HG03175 (cell line): ENCODE data around the gene SYNJ2.
A peak's percentile ranks its signal among the peaks of the same experiment; 100 is the strongest.

Experiments used
- ATAC-seq: cut with Tn5 transposase; IDR thresholded peaks from one replicate; pipeline ENCODE4 v1.9.1; 2021; ENCODE audit warnings: mild to moderate bottlenecking, moderate library complexity; ENCODE audit not compliant: unreplicated experiment

SYNJ2 gene

DNA sequence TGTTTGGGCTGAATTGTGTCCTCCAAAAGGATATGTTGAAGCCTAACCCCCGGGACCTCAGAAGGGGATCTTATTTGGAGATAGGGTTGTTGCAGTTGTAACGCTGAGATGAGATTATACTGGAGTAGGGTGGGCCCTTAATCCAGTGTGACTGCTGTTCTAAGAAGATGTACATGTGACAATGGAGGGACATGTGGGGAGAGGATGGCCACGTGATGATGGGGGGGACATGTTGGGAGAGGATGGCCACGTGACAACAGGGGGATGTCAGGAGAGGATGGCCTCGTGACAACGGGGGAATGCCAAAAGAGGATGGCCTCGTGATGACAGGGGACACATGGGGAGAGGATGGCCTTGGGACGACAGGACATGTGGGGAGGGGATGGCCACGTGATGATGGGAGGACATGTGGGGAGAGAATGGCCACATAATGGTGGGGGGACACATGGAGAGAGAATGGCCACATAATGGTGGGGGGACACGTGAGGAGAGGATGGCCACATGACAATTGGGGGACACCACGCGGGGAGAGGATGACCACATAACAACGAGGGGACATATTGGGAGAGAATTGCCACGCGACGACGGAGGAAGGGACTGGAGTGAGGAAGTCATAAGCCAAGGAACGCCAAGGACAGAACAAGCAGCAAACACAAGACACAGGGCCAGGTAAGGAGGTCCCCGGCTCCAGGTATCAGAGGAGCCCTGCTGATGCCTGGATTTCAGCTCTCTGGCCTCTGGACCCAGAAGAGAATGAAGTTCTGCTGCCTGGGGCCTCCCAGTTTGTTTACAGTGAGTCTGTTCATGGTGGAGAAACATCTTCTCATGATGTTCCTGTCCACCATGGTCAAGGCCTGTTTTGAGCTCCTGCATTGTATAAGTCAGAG is 29.2 kb downstream of the SYNJ2 start:
- no peak for ATAC-seq

DNA sequence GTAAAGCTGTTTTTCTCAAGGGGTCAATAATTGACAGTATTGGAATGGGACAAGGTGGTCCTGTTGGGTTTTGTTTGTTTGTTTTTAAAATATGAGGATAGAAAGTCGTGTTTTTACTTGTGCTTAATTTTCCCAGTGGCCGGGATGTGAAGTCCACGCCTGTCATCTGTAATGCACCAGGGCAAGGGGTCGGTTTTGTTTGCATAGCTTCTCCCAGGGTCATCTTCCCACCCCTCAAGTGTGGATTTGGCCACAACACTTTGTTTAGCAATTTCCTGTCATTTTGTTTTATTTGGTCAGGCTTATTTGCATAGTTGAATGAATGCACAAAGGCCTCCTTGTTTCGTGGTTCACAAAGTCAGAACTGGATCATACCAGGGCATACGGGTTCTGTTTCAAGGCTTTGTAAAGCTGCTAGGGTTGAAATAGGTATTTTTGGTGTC is 29.8 kb downstream of the SYNJ2 start:
- no peak for ATAC-seq

DNA sequence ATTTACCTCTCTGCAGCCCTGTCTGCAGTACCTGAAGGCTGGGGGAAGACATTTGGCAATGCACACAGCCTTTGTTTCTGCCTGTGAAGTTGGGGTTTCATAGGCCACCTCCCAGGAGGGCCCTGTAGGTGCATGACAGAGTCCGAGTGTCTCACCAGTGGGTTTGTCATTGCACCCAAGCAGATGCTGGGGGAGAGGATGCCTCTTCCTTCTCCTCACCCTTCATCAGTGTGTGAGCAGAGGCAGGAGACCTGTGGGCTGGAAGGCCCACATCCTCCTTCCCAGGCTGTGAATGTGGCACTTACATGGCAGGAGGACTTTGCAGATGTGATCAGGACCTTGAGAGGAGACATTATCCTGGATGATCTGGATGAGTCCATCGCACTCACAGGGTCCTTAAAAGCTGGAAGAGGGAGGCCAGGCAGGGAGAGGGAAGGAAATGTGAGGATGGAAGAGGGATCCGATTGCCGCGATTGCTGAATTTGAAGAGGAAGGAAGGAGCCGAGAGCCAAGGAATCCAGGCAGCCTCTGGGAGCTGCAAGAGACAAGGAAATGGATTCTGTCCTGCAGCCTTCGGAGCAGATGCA is 30.4 kb downstream of the SYNJ2 start:
- no peak for ATAC-seq

DNA sequence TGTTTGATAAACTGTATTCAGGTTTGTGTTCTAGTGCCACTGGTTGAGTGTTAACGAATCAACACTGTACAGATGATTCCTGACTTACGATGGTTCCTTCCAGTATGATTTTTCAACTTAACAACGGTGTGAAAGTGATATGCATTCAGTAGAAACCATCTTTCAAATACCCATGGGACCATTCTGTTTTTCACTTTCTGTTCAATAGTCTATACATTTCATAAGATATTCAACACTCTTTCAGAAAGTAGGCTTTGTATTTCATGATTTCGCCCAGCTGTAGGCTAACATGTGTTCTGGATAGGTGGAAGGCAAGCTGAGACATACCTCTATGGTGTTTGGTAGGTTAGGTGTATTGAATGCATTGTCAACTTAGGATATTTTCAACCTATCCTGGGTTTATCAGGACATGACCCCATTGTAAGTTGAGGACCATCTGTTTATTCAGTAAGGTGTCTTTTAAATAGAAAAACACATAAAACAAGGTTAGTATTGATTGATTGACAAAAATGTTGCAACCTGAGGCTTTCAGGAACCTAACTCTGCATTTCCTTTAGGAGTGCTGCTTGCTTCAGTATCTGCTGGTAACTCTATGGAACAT is 32.3 kb downstream of the SYNJ2 start:
- peak; percentile 55 for ATAC-seq

DNA sequence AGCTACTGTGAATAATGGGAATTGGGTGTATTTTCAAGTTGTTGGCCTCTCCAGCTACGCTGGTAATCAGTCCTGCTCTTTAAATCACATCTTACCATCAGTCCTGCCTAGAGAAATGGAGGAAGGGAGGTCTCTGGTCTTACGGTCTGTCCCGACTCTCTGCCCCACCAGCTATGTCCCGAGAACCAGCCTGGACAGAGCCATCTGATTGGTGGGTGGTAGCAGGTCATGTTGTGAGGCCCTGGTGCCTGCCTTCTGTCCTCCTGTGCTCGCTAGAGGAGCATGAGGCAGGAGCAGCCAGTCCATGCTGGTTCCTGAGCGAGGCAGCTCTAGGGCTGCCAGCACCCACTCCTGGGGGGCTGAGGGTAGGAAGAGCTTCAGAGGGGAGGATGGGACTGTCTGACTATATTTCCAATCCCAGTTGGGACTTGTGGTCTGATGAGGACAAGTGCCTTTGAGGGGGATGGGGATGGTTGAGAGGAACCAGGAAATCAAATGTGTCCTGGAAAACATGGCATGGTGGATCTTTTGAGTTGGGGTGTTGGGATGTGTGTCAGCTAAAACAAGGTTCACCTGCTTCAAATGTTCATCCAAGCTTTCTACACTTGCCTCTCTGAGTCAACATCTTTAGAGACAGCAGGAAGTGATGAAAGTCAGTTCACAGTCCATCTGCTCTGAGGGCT is 33.0 kb downstream of the SYNJ2 start:
- ATAC-seq, result no peak

DNA sequence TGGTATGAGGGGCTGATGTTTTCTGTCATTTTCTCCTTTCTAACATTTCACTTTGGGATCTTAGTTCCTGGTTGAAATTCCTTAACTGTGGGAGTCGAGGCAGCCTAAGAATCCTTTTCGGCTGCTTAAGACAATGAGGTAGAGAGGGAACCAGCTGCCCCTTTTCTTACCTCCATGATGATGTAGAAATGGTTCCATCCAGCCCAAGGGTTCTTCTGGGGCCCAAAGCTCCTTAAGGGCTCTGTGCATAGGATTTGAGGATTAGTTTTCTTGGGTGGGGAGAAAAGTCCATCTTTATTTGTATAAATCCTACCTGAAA is 33.5 kb downstream of the SYNJ2 start:
- no peak for ATAC-seq

DNA sequence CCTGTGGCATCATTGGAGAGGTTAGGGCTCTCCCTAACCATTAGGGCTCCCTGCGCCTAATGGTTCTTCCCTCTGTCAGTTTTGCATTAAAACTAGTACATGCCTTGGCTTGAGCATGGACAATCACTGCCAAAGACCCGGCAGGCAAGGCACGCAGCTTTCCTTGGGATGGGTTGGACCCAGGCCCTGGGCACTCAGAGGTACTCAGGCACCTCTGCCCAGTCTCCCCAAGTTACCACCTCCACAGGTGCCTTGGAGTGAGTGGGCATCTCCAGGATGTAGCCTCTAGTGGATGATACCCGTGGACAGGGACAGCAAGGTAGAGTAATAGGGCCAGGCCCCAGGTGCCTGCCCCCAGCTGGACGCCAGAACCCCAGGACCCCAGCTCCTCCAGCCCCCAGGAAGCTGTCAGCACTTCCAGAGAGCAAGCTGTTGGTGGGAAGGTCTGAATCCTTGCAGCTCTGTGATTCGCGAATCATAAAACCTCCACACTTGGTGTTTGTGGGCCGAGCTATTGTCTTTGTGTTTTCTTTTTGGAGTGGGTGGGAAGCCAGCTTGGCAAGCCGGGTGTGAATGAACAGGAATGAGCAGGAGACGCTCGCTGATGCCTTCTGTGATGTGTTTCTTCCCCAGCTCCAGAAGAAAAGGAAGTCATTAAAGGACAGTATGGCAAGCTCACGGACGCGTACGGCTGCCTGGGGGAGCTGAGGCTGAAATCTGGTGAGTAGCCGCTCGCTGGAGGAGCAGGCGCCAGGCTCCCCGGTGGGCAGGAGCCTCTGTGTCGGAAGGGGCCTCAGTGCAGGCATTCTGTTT is 35.1 kb downstream of the SYNJ2 start:
- no peak for ATAC-seq

DNA sequence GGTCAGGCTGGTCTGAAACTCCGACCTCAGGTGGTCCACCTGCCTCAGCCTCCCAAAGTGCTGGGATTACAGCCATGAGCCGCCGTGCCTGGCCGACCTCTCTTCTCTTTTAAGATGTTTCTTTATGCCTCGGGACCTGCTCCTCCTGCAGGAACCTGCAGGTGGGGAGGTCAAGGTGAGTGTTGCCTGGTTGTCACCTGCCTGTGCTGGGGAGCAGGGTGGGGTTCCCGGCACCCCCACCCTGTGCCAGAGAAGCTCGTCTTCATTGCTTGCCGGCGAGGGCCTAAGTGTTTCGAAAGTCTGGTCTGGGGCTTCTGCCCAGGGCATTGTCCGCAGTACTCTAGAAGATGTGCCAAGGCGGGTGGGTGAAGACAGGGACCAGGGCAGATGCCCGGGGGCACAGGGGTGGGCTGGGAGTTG is 36.0 kb downstream of the SYNJ2 start:
- ATAC-seq, result no peak

DNA sequence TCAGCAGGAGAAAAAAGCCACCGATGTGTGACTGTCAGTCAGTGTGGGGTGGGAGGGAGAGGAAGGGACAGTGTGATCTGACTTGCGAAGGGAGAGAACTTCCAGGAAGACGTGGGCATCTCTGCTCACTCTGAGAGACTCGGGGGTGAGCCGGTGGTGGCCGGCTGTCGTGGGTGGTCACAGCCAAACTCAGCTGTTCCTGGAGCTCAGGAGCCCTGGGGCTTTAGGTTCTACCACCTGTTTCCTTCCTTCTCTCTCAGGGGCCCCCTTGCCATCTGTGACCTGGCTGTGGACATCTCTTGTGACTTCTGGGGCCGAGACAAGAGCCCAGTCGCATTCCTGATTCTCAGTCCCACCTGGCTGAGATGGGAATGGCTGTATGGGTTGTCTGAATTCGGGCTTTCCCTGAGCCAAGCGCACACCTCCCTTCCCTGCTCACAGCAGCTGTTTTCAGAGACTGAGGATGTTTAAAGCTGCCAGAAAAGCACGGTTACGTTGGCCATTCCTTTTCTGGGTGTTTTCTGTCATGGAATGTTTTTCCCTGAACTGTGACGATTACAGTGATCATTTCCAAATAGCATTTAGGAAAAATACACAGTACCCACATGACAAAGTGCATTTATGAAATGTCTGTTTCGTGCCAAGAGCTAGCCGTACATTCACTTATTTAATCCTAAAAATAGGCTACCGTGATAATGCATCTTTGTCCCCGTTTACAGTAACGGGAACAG is 36.5 kb downstream of the SYNJ2 start:
- no peak for ATAC-seq

DNA sequence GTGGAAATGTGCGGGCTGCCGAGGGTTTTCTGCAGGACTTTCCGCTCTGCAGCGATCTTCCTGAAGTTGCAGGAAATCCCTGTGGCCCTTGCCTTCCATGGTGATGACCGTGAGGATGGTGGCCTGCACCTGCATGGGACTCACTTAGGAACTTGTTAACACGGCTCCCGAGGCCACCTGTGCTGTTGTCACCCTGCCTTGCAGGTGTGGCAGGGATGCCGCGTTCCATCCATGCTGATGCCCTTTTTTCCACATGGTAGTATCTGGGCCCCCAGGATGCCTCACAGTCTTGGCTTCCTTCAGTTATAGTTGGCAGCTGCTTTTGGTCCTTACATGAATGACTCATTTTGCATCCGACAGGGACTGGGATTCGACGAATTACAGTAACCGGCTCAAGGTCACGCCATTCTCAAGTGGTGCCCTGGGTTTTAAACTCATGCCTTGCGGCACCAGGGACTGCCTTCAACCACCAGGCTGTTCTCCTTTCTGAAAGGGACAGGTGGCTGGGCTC is 37.2 kb downstream of the SYNJ2 start:
- no peak for ATAC-seq

DNA sequence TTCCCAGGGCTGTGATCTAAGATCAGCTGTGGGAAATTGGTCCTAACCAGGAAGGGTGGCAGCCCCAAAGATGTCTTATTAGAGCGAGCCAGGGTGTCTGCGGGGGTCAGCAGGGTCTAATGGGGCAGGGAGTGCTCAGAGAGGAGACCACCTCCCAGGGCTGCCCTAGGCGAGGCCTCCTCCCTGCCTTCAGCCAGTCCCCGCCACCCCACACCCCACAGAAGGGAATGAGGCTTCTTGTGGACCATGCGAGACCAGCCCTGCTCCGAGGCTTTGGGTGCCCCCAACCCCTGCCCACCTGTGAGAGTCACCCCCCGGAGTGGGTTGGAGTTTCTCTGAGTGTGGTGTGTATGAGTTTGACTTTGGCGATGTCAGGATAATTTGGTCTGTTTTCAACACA is 37.8 kb downstream of the SYNJ2 start:
- no peak for ATAC-seq

DNA sequence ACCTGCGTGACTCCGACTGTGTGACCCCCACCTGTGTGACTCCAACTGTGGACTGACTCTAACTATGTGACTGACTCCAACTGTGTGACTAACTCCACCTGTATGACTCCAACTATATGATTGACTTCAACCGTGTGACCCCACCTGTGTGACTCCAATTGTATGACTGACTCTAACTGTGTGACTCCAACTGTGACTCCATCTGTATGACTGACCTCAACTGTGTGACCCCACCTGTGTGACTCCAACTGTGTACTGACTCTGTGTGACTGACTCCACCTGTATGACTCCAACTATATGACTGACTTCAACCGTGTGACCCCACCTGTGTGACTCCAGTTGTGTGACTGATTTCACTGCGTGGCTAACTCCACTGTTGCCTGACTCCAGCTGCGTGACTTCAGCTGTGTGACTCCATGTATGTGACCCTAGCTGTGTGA is 38.6 kb downstream of the SYNJ2 start:
- ATAC-seq, result no peak

DNA sequence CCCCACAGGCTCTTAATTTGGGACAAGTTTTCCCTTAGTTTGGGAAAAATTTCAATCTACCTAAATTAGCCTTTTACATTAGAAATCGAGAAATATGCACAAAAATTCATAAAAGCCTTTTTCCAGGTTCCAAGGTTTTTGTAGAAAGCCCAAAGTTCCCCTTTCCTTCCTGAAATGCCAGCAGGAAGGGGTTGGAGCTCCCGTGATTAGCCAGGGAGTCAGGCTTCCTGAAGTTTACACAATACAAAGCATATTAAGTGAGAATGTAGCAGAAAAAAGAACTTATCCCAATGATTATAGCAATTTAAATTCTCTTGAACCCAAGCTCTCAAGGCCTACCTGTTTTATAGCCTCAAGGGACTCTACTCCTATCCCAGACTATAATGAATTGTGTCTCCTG is 39.1 kb downstream of the SYNJ2 start:
- no peak for ATAC-seq

DNA sequence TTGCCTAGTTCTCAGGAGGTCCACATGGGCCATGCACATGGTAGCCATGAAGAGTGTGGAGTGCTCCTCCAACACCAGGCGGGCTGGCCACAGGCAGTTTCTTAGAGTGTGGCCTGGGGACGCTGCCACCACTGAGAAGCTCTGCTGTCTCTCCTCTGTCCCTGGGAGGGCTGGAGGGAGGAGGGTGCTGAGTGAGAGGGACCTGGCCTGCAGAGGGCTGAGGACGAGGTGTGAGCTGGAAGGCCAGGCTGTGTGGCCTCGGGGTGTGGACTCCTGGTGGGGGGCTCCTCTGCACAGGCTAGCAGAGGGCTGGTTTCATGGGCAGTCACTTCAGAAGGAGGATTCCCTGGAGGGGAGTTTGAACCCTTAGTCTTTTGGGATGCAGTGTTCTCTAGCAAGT is 39.7 kb downstream of the SYNJ2 start:
- ATAC-seq, result no peak

DNA sequence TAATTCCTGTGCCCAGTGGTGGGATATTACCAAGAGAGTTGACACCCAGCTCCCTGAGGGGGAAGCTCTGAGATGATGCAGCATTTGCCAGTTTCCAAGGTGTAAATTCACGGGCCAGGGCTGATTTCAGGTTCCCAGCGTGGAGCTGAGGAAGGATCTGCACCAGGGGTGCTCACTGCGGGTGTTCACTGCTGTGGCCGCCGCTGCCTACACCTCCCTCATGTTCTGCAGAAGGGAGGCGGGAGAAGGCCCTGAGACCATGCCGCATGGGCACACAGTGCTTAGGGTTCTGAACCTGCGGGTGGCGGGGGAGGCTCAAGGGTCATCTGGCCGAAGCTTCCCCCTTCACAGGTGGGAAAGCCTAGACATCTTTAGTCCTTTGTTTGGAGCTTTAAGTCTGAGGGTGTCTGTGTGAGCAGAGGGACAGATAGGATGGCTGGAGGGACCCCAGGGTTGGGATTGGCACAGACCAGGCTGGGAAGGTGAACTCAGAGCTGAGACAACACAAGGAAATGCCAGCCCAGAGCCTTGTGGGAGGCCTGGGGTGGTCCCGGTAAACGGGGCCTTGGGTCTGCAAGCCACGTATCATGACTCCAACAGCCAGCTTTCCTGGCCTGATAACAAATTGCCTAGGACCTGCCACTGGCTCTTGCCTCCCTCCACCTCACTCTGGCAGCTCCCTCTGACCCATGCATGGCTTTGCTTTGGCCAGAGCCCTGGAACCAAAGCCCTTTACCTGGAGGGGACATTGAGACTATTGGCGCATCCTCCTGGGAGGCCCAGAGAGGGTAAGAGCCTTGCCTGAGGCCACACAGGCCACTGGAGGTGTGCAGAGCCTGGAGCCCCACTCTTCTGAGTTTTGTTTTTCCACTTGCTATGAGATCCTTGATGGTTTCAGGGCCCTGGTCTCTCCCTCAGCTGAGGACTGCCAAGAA is 40.4 kb downstream of the SYNJ2 start:
- ATAC-seq, result no peak

DNA sequence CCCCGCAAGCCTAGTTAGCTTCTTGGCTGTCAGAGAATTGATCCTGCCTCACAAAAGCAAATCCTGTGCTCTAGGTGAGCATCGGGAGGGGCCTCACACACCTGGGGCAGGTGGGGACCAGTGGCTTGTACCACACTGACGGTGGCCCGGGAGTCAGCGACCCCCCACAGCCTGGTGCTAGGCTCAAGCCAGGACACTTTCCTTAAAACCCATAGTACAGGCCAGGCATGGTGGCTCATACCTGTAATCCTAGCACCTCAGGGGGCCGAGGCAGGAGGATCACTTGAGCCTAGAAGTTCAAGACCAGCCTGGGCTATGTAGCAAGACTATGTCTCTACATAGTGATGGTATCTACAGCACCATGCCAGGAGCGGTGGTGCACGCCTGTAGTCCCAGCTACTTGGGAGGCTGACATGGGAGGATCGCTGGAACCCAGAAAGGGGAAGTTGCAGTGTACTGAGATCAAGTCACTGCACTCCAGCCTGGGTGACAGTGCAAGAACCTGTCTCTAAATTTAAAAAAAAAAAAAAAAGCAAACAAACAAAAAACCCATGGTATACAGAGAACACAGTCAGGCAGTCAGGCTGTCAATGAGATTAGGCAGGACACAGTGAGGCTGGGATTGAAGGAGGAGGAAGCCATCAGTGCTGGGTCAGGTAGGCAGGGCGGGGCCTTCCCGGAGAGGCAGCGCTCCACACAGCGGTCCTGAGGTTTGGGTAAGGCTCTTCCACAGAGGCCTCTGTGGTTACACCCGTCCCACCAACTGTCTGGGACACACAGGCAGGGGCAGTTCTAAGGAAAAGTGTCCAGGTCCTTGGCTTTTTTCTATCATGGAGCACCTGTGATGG is 41.3 kb downstream of the SYNJ2 start:
- ATAC-seq, result no peak

DNA sequence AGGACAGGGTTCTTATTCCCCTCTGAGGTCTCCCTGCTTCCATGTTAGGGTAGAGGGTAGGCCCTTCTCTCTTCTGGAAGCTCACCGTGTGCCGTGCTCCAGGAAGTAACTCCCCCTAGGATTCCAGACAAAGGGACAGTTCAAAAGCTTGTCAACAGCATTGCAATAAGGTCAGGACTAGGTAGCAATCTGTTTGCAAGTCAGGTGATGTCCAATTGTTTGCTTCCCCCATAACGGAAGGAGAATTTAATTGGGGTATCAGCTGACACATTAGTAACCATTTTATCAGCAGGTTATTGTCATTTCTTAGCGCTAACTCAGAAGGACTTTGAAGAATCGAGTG is 41.9 kb downstream of the SYNJ2 start:
- ATAC-seq, result no peak
